ENCODE results near the gene HOXB4.
A peak's percentile ranks its signal among the peaks of the same experiment; 100 is the strongest.

The HOXB4 gene

GRCh38 chr17:48584223-48584741 lies 6.1 kb upstream of the HOXB4 start:
- TF ChIP-seq CTCF (conservative IDR thresholded peaks at IDR 0.05; ENCODE audit: low read length) = no peak
- H3K4me3 ChIP-seq (ENCODE audit: low read length) = peak overlapping the region; percentile 82
- DNase-seq (ENCODE audit: low read depth) = peak; percentile 74

- H3K4me3 ChIP-seq (ENCODE audit: low read length) = peak overlapping the region; percentile 82
- no peak for DNase-seq (ENCODE audit: low read depth)
- no peak for TF ChIP-seq CTCF (conservative IDR thresholded peaks at IDR 0.05; ENCODE audit: low read length)
Observed at GRCh38 chr17:48583708-48584222, 5.6 kb upstream of the HOXB4 start.

GRCh38 chr17:48582750-48583069 lies 4.6 kb upstream of the HOXB4 start:
- H3K4me3 ChIP-seq (ENCODE audit: low read length) = peak overlapping the region; percentile 82
- TF ChIP-seq CTCF (conservative IDR thresholded peaks at IDR 0.05; ENCODE audit: low read length) = no peak
- DNase-seq (ENCODE audit: low read depth) = no peak

GRCh38 chr17:48579760-48580554 lies 1.8 kb upstream of the HOXB4 start:
- peak overlapping the region; percentile 82 for H3K4me3 ChIP-seq (ENCODE audit: low read length)
- no peak for TF ChIP-seq CTCF (conservative IDR thresholded peaks at IDR 0.05; ENCODE audit: low read length)
- no peak for DNase-seq (ENCODE audit: low read depth)

DNA sequence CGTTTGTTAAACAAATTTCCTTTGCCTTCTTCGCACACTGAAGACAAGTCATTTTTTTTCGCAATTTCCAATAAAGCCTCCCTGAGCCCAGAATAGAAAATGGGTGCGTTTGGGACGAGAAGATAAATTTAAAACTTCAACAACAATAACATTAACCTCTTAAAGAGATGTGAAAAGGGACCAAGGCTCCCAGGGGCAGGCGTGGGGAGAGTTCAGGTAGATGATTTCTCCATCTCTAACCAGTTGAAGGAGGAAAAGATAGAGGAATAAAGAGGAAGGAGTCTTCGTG lies 1.3 kb upstream of the HOXB4 start:
- H3K4me3 ChIP-seq (ENCODE audit: low read length) = peak overlapping the region; percentile 82
- no peak for TF ChIP-seq CTCF (conservative IDR thresholded peaks at IDR 0.05; ENCODE audit: low read length)
- DNase-seq (ENCODE audit: low read depth) = no peak

GRCh38 chr17:48578616-48579470 lies 693 bp upstream of the HOXB4 start:
- no peak for TF ChIP-seq CTCF (conservative IDR thresholded peaks at IDR 0.05; ENCODE audit: low read length)
- no peak for DNase-seq (ENCODE audit: low read depth)
- peak overlapping the region; percentile 82 for H3K4me3 ChIP-seq (ENCODE audit: low read length)
